HL-60 (cell line): ENCODE measurements around the gene CARMIL1.

ENCODE experiments used
- DNase-seq, 2 experiments: peaks; one replicate each; pipeline ENCODE4 v3.0.0-alpha.2; 2010 to 2020; ENCODE audit warnings: low read depth in 1 of 2, low spot score in 1 of 2
- H3K27ac ChIP-seq: fragments of 250-450 bp; sonication (Bioruptor Pico); replicated peaks from 2 replicates; pipeline ENCODE4 v1.5.1; 2020; ENCODE audit warnings: mild to moderate bottlenecking, moderate library complexity
- H3K27me3 ChIP-seq: fragments of 250-450 bp; sonication (Bioruptor Pico); 2 replicates; pipeline ENCODE4 v1.5.1; 2021; ENCODE audit warnings: mild to moderate bottlenecking, moderate library complexity; ENCODE audit not compliant: insufficient read depth, poor library complexity, severe bottlenecking
- H3K4me3 ChIP-seq: replicated peaks from 2 replicates; pipeline ENCODE4 v1.5.1; 2011; ENCODE audit warnings: mild to moderate bottlenecking, control low read depth, low read length; ENCODE audit not compliant: insufficient read depth
- GABPA ChIP-seq: IDR thresholded peaks from 2 replicates; pipeline ENCODE4 v1.6.1; 2012; ENCODE audit warnings: low read depth
- POLR2AphosphoS5 ChIP-seq: IDR thresholded peaks from 2 replicates; pipeline ENCODE4 v1.6.1; 2012; ENCODE audit warnings: low read depth
- SPI1 ChIP-seq: IDR thresholded peaks from 2 replicates; pipeline ENCODE4 v1.6.1; 2012; ENCODE audit warnings: low read depth, mild to moderate bottlenecking, borderline replicate concordance
- TF ChIP-seq, protein P1 (sequence below): IDR thresholded peaks from 2 replicates; pipeline ENCODE4 v1.6.1; 2012; ENCODE audit warnings: low read depth; ENCODE audit not compliant: insufficient replicate concordance
- TF ChIP-seq, protein P2 (sequence below): IDR thresholded peaks from one replicate; pipeline ENCODE4 v1.5.1; 2011; ENCODE audit warnings: low read length, control low read depth, inconsistent platforms; ENCODE audit not compliant: insufficient read depth

Gene CARMIL1

DNA sequence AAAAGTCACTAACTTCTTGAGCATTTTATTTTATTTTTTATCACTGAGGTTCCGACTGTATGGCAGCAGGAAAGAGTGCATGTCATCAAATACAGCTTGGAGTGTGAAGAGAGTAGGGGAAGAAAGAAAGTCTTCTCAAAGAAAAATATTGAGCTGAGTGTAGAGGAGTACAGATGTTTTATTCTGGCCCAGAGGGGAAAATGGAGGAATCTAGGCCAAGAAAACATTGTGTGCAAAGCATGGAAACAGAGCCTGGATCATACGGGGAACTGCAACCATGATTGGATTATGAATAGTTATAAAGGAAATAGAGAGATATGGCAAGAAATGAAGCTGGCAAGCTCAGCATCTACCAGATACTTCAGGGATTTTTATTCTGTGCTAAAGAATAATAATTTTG, 268.6 kb downstream of the CARMIL1 start:
- H3K27ac ChIP-seq = no peak overlapping the region
- H3K4me3 ChIP-seq = no peak overlapping the region
- no peak for TF ChIP-seq SPI1
- TF ChIP-seq, protein P1, sequence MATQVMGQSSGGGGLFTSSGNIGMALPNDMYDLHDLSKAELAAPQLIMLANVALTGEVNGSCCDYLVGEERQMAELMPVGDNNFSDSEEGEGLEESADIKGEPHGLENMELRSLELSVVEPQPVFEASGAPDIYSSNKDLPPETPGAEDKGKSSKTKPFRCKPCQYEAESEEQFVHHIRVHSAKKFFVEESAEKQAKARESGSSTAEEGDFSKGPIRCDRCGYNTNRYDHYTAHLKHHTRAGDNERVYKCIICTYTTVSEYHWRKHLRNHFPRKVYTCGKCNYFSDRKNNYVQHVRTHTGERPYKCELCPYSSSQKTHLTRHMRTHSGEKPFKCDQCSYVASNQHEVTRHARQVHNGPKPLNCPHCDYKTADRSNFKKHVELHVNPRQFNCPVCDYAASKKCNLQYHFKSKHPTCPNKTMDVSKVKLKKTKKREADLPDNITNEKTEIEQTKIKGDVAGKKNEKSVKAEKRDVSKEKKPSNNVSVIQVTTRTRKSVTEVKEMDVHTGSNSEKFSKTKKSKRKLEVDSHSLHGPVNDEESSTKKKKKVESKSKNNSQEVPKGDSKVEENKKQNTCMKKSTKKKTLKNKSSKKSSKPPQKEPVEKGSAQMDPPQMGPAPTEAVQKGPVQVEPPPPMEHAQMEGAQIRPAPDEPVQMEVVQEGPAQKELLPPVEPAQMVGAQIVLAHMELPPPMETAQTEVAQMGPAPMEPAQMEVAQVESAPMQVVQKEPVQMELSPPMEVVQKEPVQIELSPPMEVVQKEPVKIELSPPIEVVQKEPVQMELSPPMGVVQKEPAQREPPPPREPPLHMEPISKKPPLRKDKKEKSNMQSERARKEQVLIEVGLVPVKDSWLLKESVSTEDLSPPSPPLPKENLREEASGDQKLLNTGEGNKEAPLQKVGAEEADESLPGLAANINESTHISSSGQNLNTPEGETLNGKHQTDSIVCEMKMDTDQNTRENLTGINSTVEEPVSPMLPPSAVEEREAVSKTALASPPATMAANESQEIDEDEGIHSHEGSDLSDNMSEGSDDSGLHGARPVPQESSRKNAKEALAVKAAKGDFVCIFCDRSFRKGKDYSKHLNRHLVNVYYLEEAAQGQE = no peak
- no peak for TF ChIP-seq GABPA
- no peak for DNase-seq
- H3K27me3 ChIP-seq = peaks cover 3% of the 10 kb centered on the region

DNA sequence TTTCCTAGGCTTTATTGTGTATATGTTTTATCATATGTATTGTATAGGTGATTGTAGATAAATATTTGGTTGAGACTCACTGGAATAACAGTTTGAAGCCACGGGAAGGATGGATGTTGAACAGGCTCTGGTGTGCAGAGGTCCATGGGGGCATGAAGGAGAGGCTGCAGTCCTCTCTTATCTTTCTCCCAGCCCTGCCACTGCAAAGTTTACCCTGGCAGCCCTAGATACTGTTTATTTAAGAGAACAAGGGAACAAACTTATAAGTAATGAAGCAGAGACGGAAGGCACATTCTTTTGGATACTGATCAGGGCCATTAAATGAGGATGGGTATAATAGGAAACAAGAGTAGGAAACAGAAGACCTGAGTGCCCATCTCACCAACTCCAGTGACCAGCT, 269.3 kb downstream of the CARMIL1 start:
- no peak for DNase-seq
- peaks cover 3% of the 10 kb centered on the region for H3K27me3 ChIP-seq
- H3K27ac ChIP-seq = no peak overlapping the region
- H3K4me3 ChIP-seq = no peak overlapping the region
- no peak for TF ChIP-seq POLR2AphosphoS5
- TF ChIP-seq SPI1 = no peak

DNA sequence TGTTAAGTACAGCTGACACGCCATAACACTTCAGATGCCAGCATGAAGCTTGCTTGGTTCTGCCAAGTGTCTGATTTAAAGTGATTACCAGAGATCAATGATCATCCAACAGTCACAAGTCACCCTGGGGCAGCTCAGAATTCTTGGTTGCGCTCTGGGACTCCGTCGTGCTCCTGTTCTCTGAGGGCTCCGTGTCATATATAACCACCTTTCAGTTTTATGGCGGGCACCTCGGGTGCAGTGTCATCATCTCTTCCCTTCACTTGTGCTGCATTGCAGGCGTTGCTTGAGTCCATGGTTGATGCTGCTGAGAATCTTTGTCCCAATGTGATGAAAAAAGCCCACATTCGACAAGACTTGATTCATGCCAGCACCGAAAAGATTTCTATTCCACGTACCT, 271.5 kb downstream of the CARMIL1 start:
- TF ChIP-seq, protein P1 = no peak
- TF ChIP-seq GABPA (no peak), POLR2AphosphoS5 (no peak), SPI1 (no peak)
- TF ChIP-seq, protein P2, sequence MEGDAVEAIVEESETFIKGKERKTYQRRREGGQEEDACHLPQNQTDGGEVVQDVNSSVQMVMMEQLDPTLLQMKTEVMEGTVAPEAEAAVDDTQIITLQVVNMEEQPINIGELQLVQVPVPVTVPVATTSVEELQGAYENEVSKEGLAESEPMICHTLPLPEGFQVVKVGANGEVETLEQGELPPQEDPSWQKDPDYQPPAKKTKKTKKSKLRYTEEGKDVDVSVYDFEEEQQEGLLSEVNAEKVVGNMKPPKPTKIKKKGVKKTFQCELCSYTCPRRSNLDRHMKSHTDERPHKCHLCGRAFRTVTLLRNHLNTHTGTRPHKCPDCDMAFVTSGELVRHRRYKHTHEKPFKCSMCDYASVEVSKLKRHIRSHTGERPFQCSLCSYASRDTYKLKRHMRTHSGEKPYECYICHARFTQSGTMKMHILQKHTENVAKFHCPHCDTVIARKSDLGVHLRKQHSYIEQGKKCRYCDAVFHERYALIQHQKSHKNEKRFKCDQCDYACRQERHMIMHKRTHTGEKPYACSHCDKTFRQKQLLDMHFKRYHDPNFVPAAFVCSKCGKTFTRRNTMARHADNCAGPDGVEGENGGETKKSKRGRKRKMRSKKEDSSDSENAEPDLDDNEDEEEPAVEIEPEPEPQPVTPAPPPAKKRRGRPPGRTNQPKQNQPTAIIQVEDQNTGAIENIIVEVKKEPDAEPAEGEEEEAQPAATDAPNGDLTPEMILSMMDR = no peak
- no peak for DNase-seq
- Histone ChIP-seq H3K27me3 (peaks cover 3% of the 10 kb centered on the region), H3K27ac (no peak overlapping the region), H3K4me3 (no peak overlapping the region)

DNA sequence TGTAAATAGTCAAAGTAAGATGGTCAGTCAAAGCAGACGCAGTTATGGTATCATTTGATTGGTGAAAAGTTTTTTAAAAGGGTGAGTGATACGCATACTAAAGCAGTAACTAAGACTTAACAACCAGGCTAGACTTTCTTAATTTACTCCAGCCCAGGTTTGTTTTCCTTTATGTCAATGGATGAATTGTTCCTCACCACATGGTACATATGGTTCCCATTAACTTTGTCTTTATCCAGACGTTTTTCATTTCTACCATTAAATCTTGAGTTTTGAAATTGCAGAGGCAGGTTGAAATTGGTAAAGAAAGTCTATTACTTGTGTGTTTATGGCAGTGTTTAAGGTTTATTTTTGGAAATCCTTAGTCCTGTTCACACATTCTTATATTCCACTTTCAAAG, 274.3 kb downstream of the CARMIL1 start:
- H3K4me3 ChIP-seq = no peak overlapping the region
- DNase-seq = no peak
- TF ChIP-seq, protein P1 = no peak
- no peak for TF ChIP-seq GABPA
- no peak for TF ChIP-seq POLR2AphosphoS5
- TF ChIP-seq, protein P2 = no peak
- TF ChIP-seq SPI1 = no peak

More for the DNA sequence above, 274.3 kb downstream of the CARMIL1 start:
- no peak overlapping the region for H3K27ac ChIP-seq
- peaks cover 3% of the 10 kb centered on the region for H3K27me3 ChIP-seq
